ENCODE results near the gene RASL10A.

DNA sequence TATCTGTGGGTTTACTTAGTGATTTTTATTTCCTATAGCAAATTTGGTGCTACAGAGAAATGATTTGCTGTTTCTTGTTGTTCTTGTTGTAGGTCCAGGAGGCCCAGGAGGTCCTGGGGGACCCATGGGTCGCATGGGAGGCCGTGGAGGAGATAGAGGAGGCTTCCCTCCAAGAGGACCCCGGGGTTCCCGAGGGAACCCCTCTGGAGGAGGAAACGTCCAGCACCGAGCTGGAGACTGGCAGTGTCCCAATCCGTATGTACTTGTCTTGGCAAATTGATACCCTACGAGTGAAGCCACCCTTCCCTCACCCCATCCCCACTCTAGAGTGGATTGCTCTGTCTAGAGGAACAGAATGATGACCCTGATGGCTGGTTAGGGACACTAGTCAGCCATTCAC is 16.9 kb downstream of the RASL10A start:
- no peak for TF ChIP-seq EZH2 (IDR thresholded peaks at IDR 0.05)
- no peak for TF ChIP-seq POLR2AphosphoS5 (IDR thresholded peaks at IDR 0.05; ENCODE audit: borderline replicate concordance, low read depth, low read length)

All from SK-N-MC (cell line).